ENCODE data around the gene PSMA7. TPM values are rescaled to one million over a fixed set of nuclear protein-coding genes. Genes with fewer than 3 reads are reported as not detected.

PSMA7 gene
- total and polyA plus RNA-seq, 2 of the 8 experiments (the other 6 are each of a cell fraction or from before 2014, with no cell fraction given): 361 to 648 TPM

- TF ChIP-seq, protein P1, sequence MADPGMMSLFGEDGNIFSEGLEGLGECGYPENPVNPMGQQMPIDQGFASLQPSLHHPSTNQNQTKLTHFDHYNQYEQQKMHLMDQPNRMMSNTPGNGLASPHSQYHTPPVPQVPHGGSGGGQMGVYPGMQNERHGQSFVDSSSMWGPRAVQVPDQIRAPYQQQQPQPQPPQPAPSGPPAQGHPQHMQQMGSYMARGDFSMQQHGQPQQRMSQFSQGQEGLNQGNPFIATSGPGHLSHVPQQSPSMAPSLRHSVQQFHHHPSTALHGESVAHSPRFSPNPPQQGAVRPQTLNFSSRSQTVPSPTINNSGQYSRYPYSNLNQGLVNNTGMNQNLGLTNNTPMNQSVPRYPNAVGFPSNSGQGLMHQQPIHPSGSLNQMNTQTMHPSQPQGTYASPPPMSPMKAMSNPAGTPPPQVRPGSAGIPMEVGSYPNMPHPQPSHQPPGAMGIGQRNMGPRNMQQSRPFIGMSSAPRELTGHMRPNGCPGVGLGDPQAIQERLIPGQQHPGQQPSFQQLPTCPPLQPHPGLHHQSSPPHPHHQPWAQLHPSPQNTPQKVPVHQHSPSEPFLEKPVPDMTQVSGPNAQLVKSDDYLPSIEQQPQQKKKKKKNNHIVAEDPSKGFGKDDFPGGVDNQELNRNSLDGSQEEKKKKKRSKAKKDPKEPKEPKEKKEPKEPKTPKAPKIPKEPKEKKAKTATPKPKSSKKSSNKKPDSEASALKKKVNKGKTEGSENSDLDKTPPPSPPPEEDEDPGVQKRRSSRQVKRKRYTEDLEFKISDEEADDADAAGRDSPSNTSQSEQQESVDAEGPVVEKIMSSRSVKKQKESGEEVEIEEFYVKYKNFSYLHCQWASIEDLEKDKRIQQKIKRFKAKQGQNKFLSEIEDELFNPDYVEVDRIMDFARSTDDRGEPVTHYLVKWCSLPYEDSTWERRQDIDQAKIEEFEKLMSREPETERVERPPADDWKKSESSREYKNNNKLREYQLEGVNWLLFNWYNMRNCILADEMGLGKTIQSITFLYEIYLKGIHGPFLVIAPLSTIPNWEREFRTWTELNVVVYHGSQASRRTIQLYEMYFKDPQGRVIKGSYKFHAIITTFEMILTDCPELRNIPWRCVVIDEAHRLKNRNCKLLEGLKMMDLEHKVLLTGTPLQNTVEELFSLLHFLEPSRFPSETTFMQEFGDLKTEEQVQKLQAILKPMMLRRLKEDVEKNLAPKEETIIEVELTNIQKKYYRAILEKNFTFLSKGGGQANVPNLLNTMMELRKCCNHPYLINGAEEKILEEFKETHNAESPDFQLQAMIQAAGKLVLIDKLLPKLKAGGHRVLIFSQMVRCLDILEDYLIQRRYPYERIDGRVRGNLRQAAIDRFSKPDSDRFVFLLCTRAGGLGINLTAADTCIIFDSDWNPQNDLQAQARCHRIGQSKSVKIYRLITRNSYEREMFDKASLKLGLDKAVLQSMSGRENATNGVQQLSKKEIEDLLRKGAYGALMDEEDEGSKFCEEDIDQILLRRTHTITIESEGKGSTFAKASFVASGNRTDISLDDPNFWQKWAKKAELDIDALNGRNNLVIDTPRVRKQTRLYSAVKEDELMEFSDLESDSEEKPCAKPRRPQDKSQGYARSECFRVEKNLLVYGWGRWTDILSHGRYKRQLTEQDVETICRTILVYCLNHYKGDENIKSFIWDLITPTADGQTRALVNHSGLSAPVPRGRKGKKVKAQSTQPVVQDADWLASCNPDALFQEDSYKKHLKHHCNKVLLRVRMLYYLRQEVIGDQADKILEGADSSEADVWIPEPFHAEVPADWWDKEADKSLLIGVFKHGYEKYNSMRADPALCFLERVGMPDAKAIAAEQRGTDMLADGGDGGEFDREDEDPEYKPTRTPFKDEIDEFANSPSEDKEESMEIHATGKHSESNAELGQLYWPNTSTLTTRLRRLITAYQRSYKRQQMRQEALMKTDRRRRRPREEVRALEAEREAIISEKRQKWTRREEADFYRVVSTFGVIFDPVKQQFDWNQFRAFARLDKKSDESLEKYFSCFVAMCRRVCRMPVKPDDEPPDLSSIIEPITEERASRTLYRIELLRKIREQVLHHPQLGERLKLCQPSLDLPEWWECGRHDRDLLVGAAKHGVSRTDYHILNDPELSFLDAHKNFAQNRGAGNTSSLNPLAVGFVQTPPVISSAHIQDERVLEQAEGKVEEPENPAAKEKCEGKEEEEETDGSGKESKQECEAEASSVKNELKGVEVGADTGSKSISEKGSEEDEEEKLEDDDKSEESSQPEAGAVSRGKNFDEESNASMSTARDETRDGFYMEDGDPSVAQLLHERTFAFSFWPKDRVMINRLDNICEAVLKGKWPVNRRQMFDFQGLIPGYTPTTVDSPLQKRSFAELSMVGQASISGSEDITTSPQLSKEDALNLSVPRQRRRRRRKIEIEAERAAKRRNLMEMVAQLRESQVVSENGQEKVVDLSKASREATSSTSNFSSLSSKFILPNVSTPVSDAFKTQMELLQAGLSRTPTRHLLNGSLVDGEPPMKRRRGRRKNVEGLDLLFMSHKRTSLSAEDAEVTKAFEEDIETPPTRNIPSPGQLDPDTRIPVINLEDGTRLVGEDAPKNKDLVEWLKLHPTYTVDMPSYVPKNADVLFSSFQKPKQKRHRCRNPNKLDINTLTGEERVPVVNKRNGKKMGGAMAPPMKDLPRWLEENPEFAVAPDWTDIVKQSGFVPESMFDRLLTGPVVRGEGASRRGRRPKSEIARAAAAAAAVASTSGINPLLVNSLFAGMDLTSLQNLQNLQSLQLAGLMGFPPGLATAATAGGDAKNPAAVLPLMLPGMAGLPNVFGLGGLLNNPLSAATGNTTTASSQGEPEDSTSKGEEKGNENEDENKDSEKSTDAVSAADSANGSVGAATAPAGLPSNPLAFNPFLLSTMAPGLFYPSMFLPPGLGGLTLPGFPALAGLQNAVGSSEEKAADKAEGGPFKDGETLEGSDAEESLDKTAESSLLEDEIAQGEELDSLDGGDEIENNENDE (IDR thresholded peaks at IDR 0.05; ENCODE audit: insufficient replicate concordance, low read length): no peak
- TF ChIP-seq TBP (IDR thresholded peaks at IDR 0.05; ENCODE audit: low read depth, low read length) (no peak), SIX5 (IDR thresholded peaks at IDR 0.05; ENCODE audit: low read depth, low read length) (no peak), ASH2L (IDR thresholded peaks at IDR 0.05; ENCODE audit: low read length) (no peak), BCL11A (IDR thresholded peaks at IDR 0.05; ENCODE audit: low read depth in 2 of 2, low read length in 2 of 2) (no peak), BRCA1 (IDR thresholded peaks at IDR 0.05; ENCODE audit: low read depth, low read length) (no peak)
Measured at GRCh38 chr20:62119115-62119514, 24.1 kb downstream of the PSMA7 start (continued).
